Hepatic stellate cell (primary cell): ENCODE data around the gene CDRT15L2.
"Not testable (repeated sequence)": the region's sequence is repeated elsewhere in the genome, so short reads cannot be mapped to it uniquely, and the experiment has no call there.

Source experiments
- DNase-seq: peaks from one replicate; pipeline ENCODE4 v3.0.0; 2011; ENCODE audit warnings: low spot score

CDRT15L2 gene

GRCh38 chr17:20579424-20579823 lies at the start of gene CDRT15L2:
Gene CDRT15L2 (plus strand): TSS chr17:20579724. CDS start chr17:20579744, 20 bp downstream.
- DNase-seq, result not testable (repeated sequence)

GRCh38 chr17:20530104-20530503 lies 49.4 kb upstream of the CDRT15L2 start:
- DNase-seq, result not testable (repeated sequence)

GRCh38 chr17:20532544-20533090 lies 46.9 kb upstream of the CDRT15L2 start:
- not testable (repeated sequence) for DNase-seq

GRCh38 chr17:20533206-20533605 lies 46.3 kb upstream of the CDRT15L2 start:
- not testable (repeated sequence) for DNase-seq

GRCh38 chr17:20534711-20535550 lies 44.6 kb upstream of the CDRT15L2 start:
- not testable (repeated sequence) for DNase-seq

GRCh38 chr17:20540414-20540813 lies 39.1 kb upstream of the CDRT15L2 start:
- not testable (repeated sequence) for DNase-seq

GRCh38 chr17:20540865-20541264 lies 38.7 kb upstream of the CDRT15L2 start:
- not testable (repeated sequence) for DNase-seq

GRCh38 chr17:20541853-20542546 lies 37.5 kb upstream of the CDRT15L2 start:
- DNase-seq, result not testable (repeated sequence)

GRCh38 chr17:20547923-20548322 lies 31.6 kb upstream of the CDRT15L2 start:
- not testable (repeated sequence) for DNase-seq

GRCh38 chr17:20552920-20553319 lies 26.6 kb upstream of the CDRT15L2 start:
- not testable (repeated sequence) for DNase-seq

GRCh38 chr17:20554728-20555127 lies 24.8 kb upstream of the CDRT15L2 start:
- DNase-seq, result not testable (repeated sequence)

GRCh38 chr17:20555135-20556010 lies 24.2 kb upstream of the CDRT15L2 start:
- DNase-seq, result not testable (repeated sequence)

GRCh38 chr17:20558096-20558495 lies 21.4 kb upstream of the CDRT15L2 start:
- not testable (repeated sequence) for DNase-seq

GRCh38 chr17:20559018-20559417 lies 20.5 kb upstream of the CDRT15L2 start:
- not testable (repeated sequence) for DNase-seq

- no peak for DNase-seq
Observed at GRCh38 chr17:20562587-20562986, 16.9 kb upstream of the CDRT15L2 start.

- DNase-seq, result not testable (repeated sequence)
Observed at GRCh38 chr17:20565245-20565644, 14.3 kb upstream of the CDRT15L2 start.

- DNase-seq, result no peak
Observed at GRCh38 chr17:20565711-20566110, 13.8 kb upstream of the CDRT15L2 start.

GRCh38 chr17:20566736-20567135 lies 12.8 kb upstream of the CDRT15L2 start:
- DNase-seq, result not testable (repeated sequence)

- DNase-seq, result not testable (repeated sequence)
Observed at GRCh38 chr17:20567421-20567820, 12.1 kb upstream of the CDRT15L2 start.

GRCh38 chr17:20568604-20569003 lies 10.9 kb upstream of the CDRT15L2 start:
- not testable (repeated sequence) for DNase-seq

GRCh38 chr17:20571653-20572052 lies 7.9 kb upstream of the CDRT15L2 start:
- DNase-seq, result not testable (repeated sequence)

GRCh38 chr17:20573216-20573615 lies 6.3 kb upstream of the CDRT15L2 start:
- DNase-seq, result not testable (repeated sequence)
